SK-MEL-5 (cell line): Measurements from ENCODE around the gene DNAJC19. TPM values are rescaled to one million over a fixed set of nuclear protein-coding genes. Genes with fewer than 3 reads are reported as not detected.
"Not testable (repeated sequence)": the region's sequence is repeated elsewhere in the genome, so short reads cannot be mapped to it uniquely, and the experiment has no call there.

Experiments
- DNase-seq: peaks from one replicate; pipeline ENCODE4 v3.0.0-alpha.2; 2016; ENCODE audit warnings: low read depth, low spot score
- in situ Hi-C: cut with HindIII; loops from 2 replicates; pipeline ENCODE4 v1.10.0; 2016; ENCODE audit warnings: low sequenced_read_pairs, high pct_unique_total_duplicates, low pct_unique_long_range_greater_than_20kb
- polyA plus RNA-seq, 2 experiments: library from polyadenylated mRNA; depleted of rRNA; stranded (reverse); fragments of >200 nt; gene quantifications; 2 replicates each; pipeline ENCODE4 v1.2.3, GENCODE V29; 2015
- total RNA-seq: library from RNA; depleted of rRNA; stranded (reverse); fragments of >200 nt; shearing (Covaris generic); gene quantifications from 2 replicates; pipeline ENCODE4 v1.2.3, GENCODE V29; 2014; rRNA removed

The DNAJC19 gene
- total RNA-seq = 37.6 and 40.7 TPM in 2 replicates
- 38.8 and 43.8 TPM in 2 replicates for polyA plus RNA-seq (2015; cell fraction: cytosol; rRNA removed)
- 42.0 and 57.9 TPM in 2 replicates for polyA plus RNA-seq (2015; cell fraction: nucleus; rRNA removed)

- in situ Hi-C loops = no loop called here
- peak; percentile 98 for DNase-seq
Observed at GRCh38 chr3:180989291-180990163, at the start of gene DNAJC19. TSS of gene DNAJC19 (minus strand) at chr3:180989736. CDS start at chr3:180989602, 134 bp downstream.

- in situ Hi-C loops = no loop called here
- DNase-seq = no peak
Observed at GRCh38 chr3:181030948-181031347, 41.4 kb upstream of the DNAJC19 start.

- no peak for DNase-seq
- in situ Hi-C loops = no loop called here
Observed at GRCh38 chr3:181025204-181025603, 35.7 kb upstream of the DNAJC19 start.

GRCh38 chr3:181017690-181018089, 28.2 kb upstream of the DNAJC19 start:
- in situ Hi-C loops = no loop called here
- DNase-seq = no peak

GRCh38 chr3:181009225-181009624, 19.7 kb upstream of the DNAJC19 start:
- in situ Hi-C loops = no loop called here
- no peak for DNase-seq

- no peak for DNase-seq
- in situ Hi-C loops = no loop called here
Observed at GRCh38 chr3:181008796-181009195, 19.3 kb upstream of the DNAJC19 start.

- in situ Hi-C loops = no loop called here
- no peak for DNase-seq
Observed at GRCh38 chr3:181007262-181007661, 17.7 kb upstream of the DNAJC19 start.

- in situ Hi-C loops = no loop called here
Observed at GRCh38 chr3:181006541-181006940, 17.0 kb upstream of the DNAJC19 start.

GRCh38 chr3:181003469-181003868, 13.9 kb upstream of the DNAJC19 start:
- in situ Hi-C loops = not testable (repeated sequence)

More at GRCh38 chr3:181006541-181006940, 17.0 kb upstream of the DNAJC19 start:
- no peak for DNase-seq

GRCh38 chr3:181002331-181002730, 12.8 kb upstream of the DNAJC19 start:
- DNase-seq, in situ Hi-C loops: not testable (repeated sequence)

More at GRCh38 chr3:181003469-181003868, 13.9 kb upstream of the DNAJC19 start:
- DNase-seq = not testable (repeated sequence)

GRCh38 chr3:180996415-180996932, 6.9 kb upstream of the DNAJC19 start:
- in situ Hi-C loops = no loop called here
- DNase-seq = no peak

GRCh38 chr3:180990505-180990904, 969 bp upstream of the DNAJC19 start:
- DNase-seq = no peak
- in situ Hi-C loops = no loop called here

GRCh38 chr3:180987344-180987743, 2.2 kb downstream of the DNAJC19 start:
- in situ Hi-C loops = no loop called here
- DNase-seq = no peak

GRCh38 chr3:180986366-180986765, 3.2 kb downstream of the DNAJC19 start:
- in situ Hi-C loops, DNase-seq: not testable (repeated sequence)

- in situ Hi-C loops = no loop called here
- DNase-seq = no peak
Observed at GRCh38 chr3:180983136-180983535, 6.4 kb downstream of the DNAJC19 start.

- DNase-seq = no peak
- in situ Hi-C loops = no loop called here
Observed at GRCh38 chr3:180981912-180982311, 7.6 kb downstream of the DNAJC19 start.

GRCh38 chr3:180980611-180981010, 8.9 kb downstream of the DNAJC19 start:
- no peak for DNase-seq
- in situ Hi-C loops = no loop called here

GRCh38 chr3:180979961-180980360, 9.6 kb downstream of the DNAJC19 start:
- no peak for DNase-seq
- in situ Hi-C loops = no loop called here

- in situ Hi-C loops = no loop called here
- DNase-seq = no peak
Observed at GRCh38 chr3:180977498-180977897, 12.0 kb downstream of the DNAJC19 start.
